Stomach (tissue), 9 donors: ENCODE data around the gene ATG12. TPM values are rescaled to one million over a fixed set of nuclear protein-coding genes. Genes with fewer than 3 reads are reported as not detected.

Experiments
- DNase-seq, 2 donors: peaks; one replicate each; pipeline versions ENCODE4 v3.0.0 to v3.0.0-alpha.2; 2013 to 2019
- H3K27ac ChIP-seq, 5 donors: fragments of 200-600 bp in 4 of 5; sonication (generic) in 4 of 5; one replicate each; pipeline ENCODE4 v1.5.1; 2013 to 2019; ENCODE audit warnings: mild to moderate bottlenecking in 1 of 5, moderate library complexity in 1 of 5
- H3K27me3 ChIP-seq, 3 donors: fragments of 200-600 bp; sonication (generic); one replicate each; pipeline ENCODE4 v1.5.1; 2017 to 2019; ENCODE audit warnings: mixed run types in 1 of 3
- H3K36me3 ChIP-seq, 4 donors: fragments of 200-600 bp; sonication (generic); 1 replicate in 3 of 4; 2 replicates in 1 of 4; pipeline ENCODE4 v1.5.1; 2016 to 2019
- H3K4me1 ChIP-seq, 4 donors: fragments of 200-600 bp; sonication (generic); one replicate each; pipeline ENCODE4 v1.5.1; 2016 to 2019
- H3K4me3 ChIP-seq, 4 donors: fragments of 200-600 bp; sonication (generic) in 3 of 4; one replicate each; pipeline ENCODE4 v1.5.1; 2016 to 2019; ENCODE audit warnings: mild to moderate bottlenecking in 1 of 4
- H3K9me3 ChIP-seq, 4 donors: fragments of 200-600 bp; sonication (generic); one replicate each; pipeline ENCODE4 v1.5.1; 2016 to 2019
- CTCF ChIP-seq, 7 experiments: fragments of 450-650 bp in 4 of 7; fragments of 200-600 bp in 3 of 7; sonication (generic) in 3 of 7; IDR thresholded peaks; one replicate each; pipeline ENCODE4 v1.5.1; 2016 to 2019; ENCODE audit warnings: antibody characterized with exemption in 7 of 7, control low read depth in 2 of 7, mild to moderate bottlenecking in 1 of 7
- EP300 ChIP-seq: sonication (generic); formaldehyde crosslinking; IDR thresholded peaks from one replicate; pipeline ENCODE4 v1.6.1; 2017; ENCODE audit warnings: antibody characterized with exemption
- POLR2A ChIP-seq, 4 donors: fragments of 450-650 bp; IDR thresholded peaks; one replicate each; pipeline ENCODE4 v1.6.1; 2016; ENCODE audit warnings: antibody characterized with exemption in 4 of 4, control low read depth in 2 of 4, mild to moderate bottlenecking in 1 of 4, moderate library complexity in 1 of 4
- POLR2AphosphoS5 ChIP-seq, 3 donors: sonication (generic); formaldehyde crosslinking; IDR thresholded peaks; one replicate each; pipeline ENCODE4 v1.6.1; 2016; ENCODE audit warnings: antibody characterized with exemption in 3 of 3
- WGBS, 5 donors: extraction: QIAGEN DNeasy Blood & Tissue Kit in 3 of 5; methylation state at CpG; one replicate each; pipeline versions ENCODE4 v1.1.5 to v1.1.7; 2013 to 2018; 5-methylcytosine and 5-hydroxymethylcytosine counted together
- intact Hi-C: fragments of 100-400 bp; cut with DNase I; formaldehyde crosslinking; loops from one replicate; pipeline ENCODE4 v1.15.1; 2023; ENCODE audit warnings: low total_unique reads
- polyA plus RNA-seq, 3 donors: library from polyadenylated mRNA; stranded (reverse); fragments of 200-250 nt; gene quantifications; one replicate each; pipeline ENCODE4 v1.2.3, GENCODE V29; 2013
- total RNA-seq, 5 donors: library from RNA; depleted of rRNA; stranded (reverse); fragments of >200 nt; gene quantifications; one replicate each; pipeline versions ENCODE4 v1.1.0 to v1.2.3, GENCODE V29; 2014 to 2016
- donor health status: healthy with polysubstance abuse.
- donor health status: Bipolar disorder and iron deficiency.
- donor health status: healthy.

ATG12 gene
- total and polyA plus RNA-seq, 8 donors, result 15.2 to 73.3 (median 37.4) TPM

DNA sequence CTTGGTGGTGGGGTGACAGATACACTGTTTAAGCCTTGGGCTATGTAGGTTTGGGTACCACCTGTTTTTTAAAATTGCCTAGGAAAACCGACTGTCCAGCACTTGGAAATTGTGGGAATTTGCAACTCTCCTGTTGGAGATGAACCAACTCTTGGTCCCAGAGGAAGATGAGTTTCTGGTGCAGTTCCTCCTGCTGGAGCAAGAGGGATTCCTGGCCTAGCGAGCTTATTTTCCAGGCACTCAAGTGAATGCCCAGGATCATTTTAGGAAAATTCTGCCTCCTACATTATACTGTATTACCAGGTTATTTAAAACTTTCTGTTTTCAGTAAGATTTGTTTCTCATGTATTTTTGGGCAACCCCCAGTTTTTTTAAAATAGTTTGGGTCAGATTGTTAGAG is 34.1 kb upstream of the ATG12 start:
- H3K27me3 ChIP-seq, result no peaks in the 10 kb centered on the region
- H3K4me1 ChIP-seq, result peaks cover 0 to 8% (median 0%) of the 10 kb centered on the region in 4 donors
- no peak for TF ChIP-seq EP300
- no peak for TF ChIP-seq POLR2A (IDR thresholded peaks at IDR 0.05)
- TF ChIP-seq CTCF (IDR thresholded peaks at IDR 0.05), result no peak
- TF ChIP-seq POLR2AphosphoS5 (IDR thresholded peaks at IDR 0.05), result no peak
- no peak overlapping the region for H3K4me3 ChIP-seq
- H3K9me3 ChIP-seq, result no peaks in the 10 kb centered on the region
- intact Hi-C loops, result no loop called here
- DNase-seq, result no peak
- H3K36me3 ChIP-seq, result peaks cover 6 to 36% (median 24%) of the 10 kb centered on the region in 4 donors
- H3K27ac ChIP-seq, result no peak overlapping the region
- 85 to 95% (median 91%) methylated on average over 2 of the region's 2 CpGs for WGBS, 5 donors

GRCh38 chr5:115873392-115873791 is 32.0 kb upstream of the ATG12 start:
- TF ChIP-seq POLR2AphosphoS5 (IDR thresholded peaks at IDR 0.05), result peak in 1 of 3 donors; percentile 45
- no peak for TF ChIP-seq CTCF (IDR thresholded peaks at IDR 0.05)
- peak in 1 of 2 donors; percentile 48 for DNase-seq
- peaks cover 0 to 15% (median 0%) of the 10 kb centered on the region in 4 donors for H3K4me1 ChIP-seq
- H3K4me3 ChIP-seq, result no peak overlapping the region
- H3K9me3 ChIP-seq, result no peaks in the 10 kb centered on the region
- no peaks in the 10 kb centered on the region for H3K27me3 ChIP-seq
- no peak overlapping the region for H3K27ac ChIP-seq
- H3K36me3 ChIP-seq, result peaks cover 6 to 39% (median 27%) of the 10 kb centered on the region in 4 donors
- intact Hi-C loops, result no loop called here
- 58 to 65% (median 62%) methylated on average over 1 of the region's 1 CpG for WGBS, 5 donors

GRCh38 chr5:115872447-115872846 is 31.1 kb upstream of the ATG12 start:
- Histone ChIP-seq H3K27me3 (no peaks in the 10 kb centered on the region), H3K9me3 (no peaks in the 10 kb centered on the region), H3K27ac (no peak overlapping the region), H3K4me3 (no peak overlapping the region), H3K4me1 (peaks cover 0 to 15% (median 0%) of the 10 kb centered on the region in 4 donors), H3K36me3 (peaks cover 6 to 34% (median 27%) of the 10 kb centered on the region in 4 donors)
- intact Hi-C loops, result no loop called here
- no peak for DNase-seq
- WGBS, 5 donors, result 94 to 97% (median 96%) methylated on average over 2 of the region's 2 CpGs
- TF ChIP-seq POLR2A (IDR thresholded peaks at IDR 0.05), result no peak
- no peak for TF ChIP-seq EP300
- TF ChIP-seq CTCF (IDR thresholded peaks at IDR 0.05), result no peak
- no peak for TF ChIP-seq POLR2AphosphoS5 (IDR thresholded peaks at IDR 0.05)

- TF ChIP-seq CTCF (IDR thresholded peaks at IDR 0.05) (no peak), EP300 (no peak), POLR2A (IDR thresholded peaks at IDR 0.05) (no peak), POLR2AphosphoS5 (IDR thresholded peaks at IDR 0.05) (no peak)
- intact Hi-C loops, result no loop called here
- H3K27me3 ChIP-seq, result no peaks in the 10 kb centered on the region
- H3K4me3 ChIP-seq, result no peak overlapping the region
- no peak overlapping the region for H3K27ac ChIP-seq
- H3K9me3 ChIP-seq, result no peaks in the 10 kb centered on the region
- peaks cover 0 to 22% (median 2%) of the 10 kb centered on the region in 4 donors for H3K4me1 ChIP-seq
- WGBS, 5 donors, result 44 to 66% (median 54%) methylated on average over 3 of the region's 3 CpGs
- no peak for DNase-seq
- peaks cover 6 to 24% (median 23%) of the 10 kb centered on the region in 4 donors for H3K36me3 ChIP-seq
These were observed 28.0 kb upstream of the ATG12 start for GRCh38 chr5:115869256-115869795.
